Mesendoderm (in vitro differentiated cells): ENCODE measurements around the gene MYO7A.

ENCODE experiments used
- DNase-seq: peaks from one replicate; pipeline ENCODE4 v3.0.0; 2013
- H2AK5ac ChIP-seq: 2 replicates; pipeline ENCODE4 v1.6.1; 2013; ENCODE audit warnings: low read length, inconsistent platforms
- H2BK120ac ChIP-seq: 2 replicates; pipeline ENCODE4 v1.6.1; 2013; ENCODE audit warnings: low read depth, mild to moderate bottlenecking, low read length, moderate library complexity, mixed read lengths
- H2BK15ac ChIP-seq: replicated peaks from 2 replicates; pipeline ENCODE4 v1.6.1; 2013; ENCODE audit warnings: low read depth, mild to moderate bottlenecking, moderate library complexity
- H2BK5ac ChIP-seq: 2 replicates; pipeline ENCODE4 v1.6.1; 2013; ENCODE audit warnings: low read length, inconsistent platforms
- H3K18ac ChIP-seq: 2 replicates; pipeline ENCODE4 v1.6.1; 2013; ENCODE audit warnings: mild to moderate bottlenecking, low read length, mixed read lengths
- H3K23ac ChIP-seq: one replicate; pipeline ENCODE4 v1.6.1; 2013; ENCODE audit warnings: low read length
- H3K27ac ChIP-seq: 2 replicates; pipeline ENCODE4 v1.5.1; 2013; ENCODE audit warnings: low read depth, mild to moderate bottlenecking, inconsistent platforms, low read length, moderate library complexity
- H3K27me3 ChIP-seq: 2 replicates; pipeline ENCODE4 v1.6.1; 2013; ENCODE audit warnings: low read length, control low read depth, mild to moderate bottlenecking, inconsistent platforms; ENCODE audit not compliant: insufficient read depth, poor library complexity
- H3K36me3 ChIP-seq: 2 replicates; pipeline ENCODE4 v1.6.1; 2013; ENCODE audit warnings: low read length, inconsistent platforms; ENCODE audit not compliant: control insufficient read depth, insufficient read depth
- H3K4ac ChIP-seq: one replicate; pipeline ENCODE4 v1.6.1; 2013; ENCODE audit warnings: low read depth, mild to moderate bottlenecking, low read length, moderate library complexity
- H3K4me1 ChIP-seq: 2 replicates; pipeline ENCODE4 v1.6.1; 2013; ENCODE audit warnings: low read depth, low read length, inconsistent platforms; ENCODE audit not compliant: control insufficient read depth
- H3K4me2 ChIP-seq: 2 replicates; pipeline ENCODE4 v1.6.1; 2013; ENCODE audit warnings: low read length
- H3K4me3 ChIP-seq: 2 replicates; pipeline ENCODE4 v1.5.1; 2013; ENCODE audit warnings: mild to moderate bottlenecking, low read length
- H3K56ac ChIP-seq: one replicate; pipeline ENCODE4 v1.6.1; 2013; ENCODE audit warnings: low read length
- H3K79me1 ChIP-seq: 2 replicates; pipeline ENCODE4 v1.6.1; 2013; ENCODE audit warnings: low read length, inconsistent platforms
- H3K79me2 ChIP-seq: 2 replicates; pipeline ENCODE4 v1.6.1; 2013; ENCODE audit warnings: mild to moderate bottlenecking, low read length; ENCODE audit not compliant: control insufficient read depth, insufficient read depth
- H3K9ac ChIP-seq: 2 replicates; pipeline ENCODE4 v1.6.1; 2013; ENCODE audit warnings: low read length, inconsistent platforms
- H4K5ac ChIP-seq: one replicate; pipeline ENCODE4 v1.6.1; 2013; ENCODE audit warnings: low read length
- H4K8ac ChIP-seq: one replicate; pipeline ENCODE4 v1.6.1; 2013; ENCODE audit warnings: low read depth, mild to moderate bottlenecking, control low read depth, low read length, moderate library complexity
- WGBS: extraction: QIAGEN DNeasy Blood & Tissue Kit; methylation state at CpG from one replicate; pipeline ENCODE4 v1.1.7; 2013; ENCODE audit warnings: low lambda C conversion rate, missing lambda C conversion rate; ENCODE audit not compliant: insufficient coverage; ENCODE audit errors: extremely low coverage; 5-methylcytosine and 5-hydroxymethylcytosine counted together

Gene MYO7A

DNA sequence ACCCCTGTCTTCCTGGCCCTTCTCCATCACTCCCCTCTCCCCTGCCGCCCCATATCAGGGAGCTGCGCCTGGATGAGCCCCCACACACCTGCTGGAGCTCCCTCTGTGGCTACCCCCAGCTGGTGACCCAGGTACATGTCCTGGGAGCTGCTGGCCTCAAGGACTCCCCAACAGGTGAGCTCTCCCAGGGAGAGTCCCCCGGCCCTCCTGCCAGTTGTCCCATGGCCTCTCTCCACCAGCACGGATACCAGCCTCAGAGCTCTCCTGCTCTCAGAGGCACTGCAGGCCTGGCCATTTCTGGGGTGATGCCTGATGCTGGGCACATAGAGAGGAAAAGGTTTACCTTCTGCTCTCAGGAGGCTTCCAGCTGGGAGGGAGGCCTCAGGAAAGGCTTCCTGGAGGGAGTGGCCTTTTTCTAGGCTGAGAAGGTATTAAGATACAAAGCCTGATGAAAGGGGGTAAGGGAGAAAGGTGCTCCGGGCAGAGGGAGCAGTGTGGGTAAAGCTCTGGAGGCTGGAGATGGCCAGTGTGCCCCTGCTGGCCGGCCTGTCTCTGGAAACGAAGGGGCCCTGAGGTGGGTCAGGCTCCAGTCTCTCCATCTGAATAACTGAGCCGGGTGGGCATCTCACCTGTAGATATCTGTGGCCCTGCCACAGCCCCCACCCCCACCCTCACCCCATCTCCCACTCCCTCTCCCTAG, 6.0 kb upstream of the MYO7A start:
- H3K18ac ChIP-seq: no peak overlapping the region
- no peaks in the 10 kb centered on the region for H3K79me2 ChIP-seq
- H2BK15ac ChIP-seq: no peak overlapping the region
- no CpG with 5 or more reads among the region's 8 CpGs for WGBS
- no peak overlapping the region for H2AK5ac ChIP-seq
- no peak overlapping the region for H3K4me2 ChIP-seq
- no peak overlapping the region for H4K8ac ChIP-seq
- H3K79me1 ChIP-seq: no peaks in the 10 kb centered on the region
- H3K27ac ChIP-seq: no peak overlapping the region
- no peaks in the 10 kb centered on the region for H3K36me3 ChIP-seq
- H3K4me3 ChIP-seq: no peak overlapping the region
- H3K56ac ChIP-seq: no peak overlapping the region
- no peaks in the 10 kb centered on the region for H3K27me3 ChIP-seq
- H3K23ac ChIP-seq: no peak overlapping the region
- no peak for DNase-seq
- H3K4me1 ChIP-seq: no peaks in the 10 kb centered on the region
- no peak overlapping the region for H3K4ac ChIP-seq
- no peak overlapping the region for H2BK5ac ChIP-seq
- H2BK120ac ChIP-seq: no peak overlapping the region
- H3K9ac ChIP-seq: no peak overlapping the region
- no peak overlapping the region for H4K5ac ChIP-seq

- Histone ChIP-seq H3K18ac (no peak overlapping the region), H2AK5ac (no peak overlapping the region), H3K36me3 (no peaks in the 10 kb centered on the region), H2BK120ac (no peak overlapping the region), H3K79me2 (no peaks in the 10 kb centered on the region), H4K5ac (no peak overlapping the region), H3K4me2 (no peak overlapping the region), H3K27me3 (no peaks in the 10 kb centered on the region), H3K79me1 (no peaks in the 10 kb centered on the region), H3K56ac (no peak overlapping the region), H2BK15ac (no peak overlapping the region), H2BK5ac (no peak overlapping the region), H3K4me1 (peaks cover 3% of the 10 kb centered on the region), H3K23ac (no peak overlapping the region), H4K8ac (no peak overlapping the region), H3K27ac (no peak overlapping the region), H3K9ac (no peak overlapping the region), H3K4ac (no peak overlapping the region), H3K4me3 (no peak overlapping the region)
- WGBS: no CpG with 5 or more reads among the region's 7 CpGs
- no peak for DNase-seq
Observed at GRCh38 chr11:77122576-77123212, 5.4 kb upstream of the MYO7A start.

- no peak overlapping the region for H3K9ac ChIP-seq
- DNase-seq: no peak
- H3K36me3 ChIP-seq: no peaks in the 10 kb centered on the region
- no peaks in the 10 kb centered on the region for H3K79me2 ChIP-seq
- no peak overlapping the region for H3K4me2 ChIP-seq
- H3K4me3 ChIP-seq: no peak overlapping the region
- no peak overlapping the region for H2AK5ac ChIP-seq
- no peak overlapping the region for H2BK120ac ChIP-seq
- H3K27ac ChIP-seq: no peak overlapping the region
- no peak overlapping the region for H4K5ac ChIP-seq
- H3K23ac ChIP-seq: no peak overlapping the region
- H3K79me1 ChIP-seq: no peaks in the 10 kb centered on the region
- H3K4me1 ChIP-seq: peaks cover 3% of the 10 kb centered on the region
- no peak overlapping the region for H2BK5ac ChIP-seq
- no peak overlapping the region for H3K18ac ChIP-seq
- H3K56ac ChIP-seq: no peak overlapping the region
- no peak overlapping the region for H2BK15ac ChIP-seq
- WGBS: no CpG with 5 or more reads among the region's 8 CpGs
- H3K4ac ChIP-seq: no peak overlapping the region
- H4K8ac ChIP-seq: no peak overlapping the region
- no peaks in the 10 kb centered on the region for H3K27me3 ChIP-seq
Observed at GRCh38 chr11:77123591-77123990, 4.5 kb upstream of the MYO7A start.

- no peak overlapping the region for H3K4me3 ChIP-seq
- DNase-seq: no peak
- H3K36me3 ChIP-seq: no peaks in the 10 kb centered on the region
- no peak overlapping the region for H3K23ac ChIP-seq
- H3K27ac ChIP-seq: no peak overlapping the region
- no peak overlapping the region for H2BK15ac ChIP-seq
- no peak overlapping the region for H3K56ac ChIP-seq
- H4K5ac ChIP-seq: no peak overlapping the region
- no peak overlapping the region for H3K9ac ChIP-seq
- H4K8ac ChIP-seq: no peak overlapping the region
- no peak overlapping the region for H2BK120ac ChIP-seq
- H3K4ac ChIP-seq: no peak overlapping the region
- H2BK5ac ChIP-seq: no peak overlapping the region
- H3K79me2 ChIP-seq: no peaks in the 10 kb centered on the region
- WGBS: no CpG with 5 or more reads among the region's 8 CpGs
- no peak overlapping the region for H3K18ac ChIP-seq
- H2AK5ac ChIP-seq: no peak overlapping the region
- H3K27me3 ChIP-seq: no peaks in the 10 kb centered on the region
- H3K4me2 ChIP-seq: no peak overlapping the region
- peaks cover 3% of the 10 kb centered on the region for H3K4me1 ChIP-seq
- no peaks in the 10 kb centered on the region for H3K79me1 ChIP-seq
Observed at GRCh38 chr11:77124041-77124440, 4.0 kb upstream of the MYO7A start.

- Histone ChIP-seq H3K23ac (no peak overlapping the region), H3K4me1 (peaks cover 3% of the 10 kb centered on the region)
Observed at GRCh38 chr11:77124488-77124887, 3.6 kb upstream of the MYO7A start.

More at GRCh38 chr11:77124488-77124887, 3.6 kb upstream of the MYO7A start:
- Histone ChIP-seq H2BK120ac (no peak overlapping the region), H3K18ac (no peak overlapping the region), H3K79me2 (no peaks in the 10 kb centered on the region), H3K4me2 (no peak overlapping the region), H3K4ac (no peak overlapping the region), H3K4me3 (no peak overlapping the region), H2BK5ac (no peak overlapping the region), H3K27me3 (no peaks in the 10 kb centered on the region), H3K79me1 (no peaks in the 10 kb centered on the region), H4K8ac (no peak overlapping the region), H3K36me3 (no peaks in the 10 kb centered on the region), H3K9ac (no peak overlapping the region), H3K27ac (no peak overlapping the region), H4K5ac (no peak overlapping the region), H2AK5ac (no peak overlapping the region), H3K56ac (no peak overlapping the region), H2BK15ac (no peak overlapping the region)
- no CpG with 5 or more reads among the region's 6 CpGs for whole genome bisulfite sequencing
- no peak for DNase-seq
